Heart left ventricle (tissue), 16 donors: ENCODE data around the gene CD40. TPM values are rescaled to one million over a fixed set of nuclear protein-coding genes. Genes with fewer than 3 reads are reported as not detected.
"Not testable (repeated sequence)": the region's sequence is repeated elsewhere in the genome, so short reads cannot be mapped to it uniquely, and the experiment has no call there.

Experiments used
- ATAC-seq, 4 donors: fragments of 200-7000 bp; cut with Tn5 transposase; one replicate each; pipeline ENCODE4 v1.9.1; 2020 to 2022; ENCODE audit warnings: moderate library complexity in 4 of 4, mild to moderate bottlenecking in 3 of 4, moderate number of reproducible peaks in 1 of 4
- DNase-seq, 5 donors: peaks; one replicate each; pipeline ENCODE4 v3.0.0-alpha.2; 2020
- H3K27ac ChIP-seq, 12 donors: fragments of 200-600 bp; sonication (generic) in 4 of 12; one replicate each; pipeline versions ENCODE4 v1.5.0 to v1.8.0; 2016 to 2022; ENCODE audit warnings: mild to moderate bottlenecking in 2 of 12
- H3K27me3 ChIP-seq, 9 donors: fragments of 200-600 bp; sonication (generic) in 2 of 9; one replicate each; pipeline versions ENCODE4 v1.5.1 to v1.8.0; 2016 to 2022; ENCODE audit warnings: mild to moderate bottlenecking in 3 of 9
- H3K36me3 ChIP-seq, 9 donors: fragments of 200-600 bp; sonication (generic) in 2 of 9; one replicate each; pipeline versions ENCODE4 v1.5.0 to v1.8.0; 2018 to 2022; ENCODE audit warnings: mild to moderate bottlenecking in 2 of 9
- H3K4me1 ChIP-seq, 12 donors: fragments of 200-600 bp; sonication (generic) in 4 of 12; one replicate each; pipeline versions ENCODE4 v1.5.0 to v1.8.0; 2016 to 2022; ENCODE audit warnings: mild to moderate bottlenecking in 3 of 12
- H3K4me3 ChIP-seq, 12 donors: fragments of 200-600 bp; sonication (generic) in 4 of 12; one replicate each; pipeline versions ENCODE4 v1.5.0 to v1.8.0; 2017 to 2022; ENCODE audit warnings: mild to moderate bottlenecking in 9 of 12, moderate library complexity in 4 of 12
- H3K9me3 ChIP-seq, 12 donors: fragments of 200-600 bp; sonication (generic) in 4 of 12; one replicate each; pipeline versions ENCODE4 v1.5.0 to v1.8.0; 2016 to 2022; ENCODE audit warnings: mild to moderate bottlenecking in 1 of 12
- POLR2A ChIP-seq, 2 donors: fragments of 450-650 bp; IDR thresholded peaks; one replicate each; pipeline ENCODE4 v1.6.1; 2017; ENCODE audit warnings: antibody characterized with exemption in 2 of 2, mild to moderate bottlenecking in 2 of 2, moderate library complexity in 2 of 2
- WGBS, 4 donors: extraction: QIAGEN DNeasy Blood & Tissue Kit in 2 of 4; methylation state at CpG; one replicate each; pipeline versions ENCODE4 v1.1.5 to v1.1.7; 2013 to 2018; 5-methylcytosine and 5-hydroxymethylcytosine counted together
- intact Hi-C, 10 donors: fragments of 100-400 bp; cut with DNase I; formaldehyde crosslinking; loops; one replicate each; pipeline versions ENCODE4 v1.11.1 to v1.14.2; 2022
- polyA plus RNA-seq, 2 donors: library from polyadenylated mRNA; stranded (reverse); fragments of 200-250 nt; gene quantifications; one replicate each; pipeline ENCODE4 v1.2.3, GENCODE V29; 2013
- total RNA-seq, 9 donors: library from RNA; depleted of rRNA in 2 of 9; stranded (reverse); fragments of >200 nt in 2 of 9; fragmentation: NEBNext Ultra II Directional in 3 of 9; extraction: Animal tissue kit (Norgen Biotek cat#: 25700) in 3 of 9; gene quantifications; one replicate each; pipeline versions ENCODE4 v1.1.0 to v1.2.4, GENCODE V29; 2016 to 2023
- TF ChIP-seq, protein P1 (sequence below), 12 donors: fragments of 200-600 bp; sonication (generic) in 4 of 12; IDR thresholded peaks; one replicate each; pipeline versions ENCODE4 v1.5.0 to v1.8.0; 2018 to 2022; ENCODE audit warnings: antibody characterized with exemption in 12 of 12, mild to moderate bottlenecking in 5 of 12
- donor health status: ischemic (EF 13 %, LVEDD 7.1; RV severe dilation, severe dysfunction).
- donor health status: healthy with polysubstance abuse.
- donor health status: DM: no; HTN: yes; CAD: no.
- donor health status: DM: no; HTN: no; CAD: no.
- donor health status: ischemic (EF 25% LVEDD 6.9; RV normal size, moderate dysfunction).
- donor health status: ischemic (EF 25% LVEDD 5.7; RV mildly dilated, moderate dysfunction).
- donor health status: healthy.
- donor health status: DM: yes; HTN: yes; CAD: no.
- donor health status: ischemic (EF 35%, LVEDD 5.7; RV mildly dilated, moderate dysfunction).
- donor health status: nonischemic (EF 11% LVEDD 7.7; RV severe dilation, severe dysfunction).
- donor health status: DM: yes; HTN: yes; CAD: no.
- donor health status: PGD.
- donor health status: ischemic (EF 29% LVEDD 5.4; RV normal size, mild dysfunction).
- donor health status: nonischemic (EF 23%, LVEDD 6.1; RV moderate dilation, normal function).

The CD40 gene
- total and polyA plus RNA-seq, 11 donors, result 3.5 to 38.3 (median 5.5) TPM

DNA sequence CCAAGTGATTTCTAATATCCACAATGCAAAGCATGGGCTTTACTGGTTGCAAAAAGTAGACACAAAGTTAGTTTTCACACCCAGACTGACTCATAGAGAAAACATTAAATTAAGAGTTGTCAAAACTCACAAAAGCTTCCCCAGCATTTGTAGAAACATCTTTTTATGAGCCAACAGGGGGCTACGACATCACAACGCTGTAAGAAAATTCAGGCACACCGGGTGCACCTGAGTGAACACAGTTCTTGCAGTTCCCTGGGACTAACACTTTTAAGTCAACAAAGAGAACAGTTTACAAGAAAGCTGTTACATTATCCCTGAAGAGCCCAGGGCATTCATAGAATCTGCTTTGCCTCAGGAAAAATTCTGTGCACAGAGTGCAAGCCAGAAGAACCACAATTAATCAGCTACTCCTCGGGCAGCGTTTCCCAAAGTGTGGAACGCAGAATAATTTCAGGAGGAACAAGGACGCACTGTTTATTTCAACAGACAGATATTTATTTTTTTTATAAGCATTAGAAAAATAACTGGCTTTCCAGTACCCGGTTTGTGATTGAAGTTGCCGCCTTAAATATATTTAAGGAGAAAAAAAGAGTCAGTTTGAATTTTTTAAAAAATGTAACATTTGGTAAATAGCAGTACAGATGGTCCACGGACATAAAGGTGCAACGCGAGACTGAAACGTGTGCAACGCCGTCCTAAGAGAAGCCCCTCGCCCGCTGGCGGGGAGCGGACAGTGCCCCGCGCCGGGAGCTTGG is 29.5 kb upstream of the CD40 start:
- no peaks in the 10 kb centered on the region for H3K27me3 ChIP-seq
- no peak for TF ChIP-seq POLR2A (IDR thresholded peaks at IDR 0.05)
- TF ChIP-seq, protein P1, sequence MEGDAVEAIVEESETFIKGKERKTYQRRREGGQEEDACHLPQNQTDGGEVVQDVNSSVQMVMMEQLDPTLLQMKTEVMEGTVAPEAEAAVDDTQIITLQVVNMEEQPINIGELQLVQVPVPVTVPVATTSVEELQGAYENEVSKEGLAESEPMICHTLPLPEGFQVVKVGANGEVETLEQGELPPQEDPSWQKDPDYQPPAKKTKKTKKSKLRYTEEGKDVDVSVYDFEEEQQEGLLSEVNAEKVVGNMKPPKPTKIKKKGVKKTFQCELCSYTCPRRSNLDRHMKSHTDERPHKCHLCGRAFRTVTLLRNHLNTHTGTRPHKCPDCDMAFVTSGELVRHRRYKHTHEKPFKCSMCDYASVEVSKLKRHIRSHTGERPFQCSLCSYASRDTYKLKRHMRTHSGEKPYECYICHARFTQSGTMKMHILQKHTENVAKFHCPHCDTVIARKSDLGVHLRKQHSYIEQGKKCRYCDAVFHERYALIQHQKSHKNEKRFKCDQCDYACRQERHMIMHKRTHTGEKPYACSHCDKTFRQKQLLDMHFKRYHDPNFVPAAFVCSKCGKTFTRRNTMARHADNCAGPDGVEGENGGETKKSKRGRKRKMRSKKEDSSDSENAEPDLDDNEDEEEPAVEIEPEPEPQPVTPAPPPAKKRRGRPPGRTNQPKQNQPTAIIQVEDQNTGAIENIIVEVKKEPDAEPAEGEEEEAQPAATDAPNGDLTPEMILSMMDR (IDR thresholded peaks at IDR 0.05), result no peak
- no peaks in the 10 kb centered on the region for H3K9me3 ChIP-seq
- DNase-seq (no peak), ATAC-seq (no peak)
- peaks cover 0 to 8% (median 0%) of the 10 kb centered on the region in 9 donors for H3K36me3 ChIP-seq
- H3K27ac ChIP-seq, result peak overlapping the region; percentile 94 to 100 (median 98)
- peak overlapping the region; percentile 52 to 96 (median 86) for H3K4me3 ChIP-seq
- WGBS, 4 donors, result 3 to 4% (median 4%) methylated on average over 22 of the region's 22 CpGs
- peaks cover 6 to 61% (median 56%) of the 10 kb centered on the region in 12 donors for H3K4me1 ChIP-seq
- intact Hi-C loops, result loop anchor here in 6 of 10 donors (1.0 to 10.0 kb wide), 5 partner anchors 30 to 114 kb away; partner anchors contain the start of genes CD40 (in 2 of the 6), SLC12A5 (in 2 of the 6) and ZNF335 (in 1 of the 6)

DNA sequence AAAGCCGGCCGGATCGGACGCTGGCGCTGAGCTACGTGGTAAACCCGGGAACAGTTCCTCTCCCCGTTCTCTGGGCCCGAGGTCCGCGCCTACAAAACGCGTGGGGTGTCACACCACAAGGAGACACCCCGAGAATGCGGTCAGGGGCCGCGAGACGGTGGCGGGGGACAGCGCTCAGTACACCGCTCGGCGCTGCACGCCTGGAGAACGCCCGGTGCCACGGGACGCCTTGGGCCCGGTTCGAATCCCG is 29.0 kb upstream of the CD40 start:
- H3K36me3 ChIP-seq, result peaks cover 0 to 8% (median 0%) of the 10 kb centered on the region in 9 donors
- TF ChIP-seq POLR2A (IDR thresholded peaks at IDR 0.05), result no peak
- TF ChIP-seq, protein P1 (IDR thresholded peaks at IDR 0.05), result no peak
- WGBS, 4 donors, result 0% methylated on average over 17 to 31 of the region's 31 CpGs
- H3K4me1 ChIP-seq, result peaks cover 6 to 56% (median 51%) of the 10 kb centered on the region in 12 donors
- H3K9me3 ChIP-seq, result no peaks in the 10 kb centered on the region
- H3K4me3 ChIP-seq, result peak overlapping the region; percentile 52 to 96 (median 86)
- H3K27ac ChIP-seq, result peak overlapping the region; percentile 94 to 100 (median 98)
- H3K27me3 ChIP-seq, result no peaks in the 10 kb centered on the region
- ATAC-seq (peak; percentile 10 to 60 (median 56)), DNase-seq (no peak)
- intact Hi-C loops, result loop anchor here in 6 of 10 donors (1.0 to 10.0 kb wide), 5 partner anchors 29 to 114 kb away; partner anchors contain the start of genes CD40 (in 2 of the 6), SLC12A5 (in 2 of the 6) and ZNF335 (in 1 of the 6)

DNA sequence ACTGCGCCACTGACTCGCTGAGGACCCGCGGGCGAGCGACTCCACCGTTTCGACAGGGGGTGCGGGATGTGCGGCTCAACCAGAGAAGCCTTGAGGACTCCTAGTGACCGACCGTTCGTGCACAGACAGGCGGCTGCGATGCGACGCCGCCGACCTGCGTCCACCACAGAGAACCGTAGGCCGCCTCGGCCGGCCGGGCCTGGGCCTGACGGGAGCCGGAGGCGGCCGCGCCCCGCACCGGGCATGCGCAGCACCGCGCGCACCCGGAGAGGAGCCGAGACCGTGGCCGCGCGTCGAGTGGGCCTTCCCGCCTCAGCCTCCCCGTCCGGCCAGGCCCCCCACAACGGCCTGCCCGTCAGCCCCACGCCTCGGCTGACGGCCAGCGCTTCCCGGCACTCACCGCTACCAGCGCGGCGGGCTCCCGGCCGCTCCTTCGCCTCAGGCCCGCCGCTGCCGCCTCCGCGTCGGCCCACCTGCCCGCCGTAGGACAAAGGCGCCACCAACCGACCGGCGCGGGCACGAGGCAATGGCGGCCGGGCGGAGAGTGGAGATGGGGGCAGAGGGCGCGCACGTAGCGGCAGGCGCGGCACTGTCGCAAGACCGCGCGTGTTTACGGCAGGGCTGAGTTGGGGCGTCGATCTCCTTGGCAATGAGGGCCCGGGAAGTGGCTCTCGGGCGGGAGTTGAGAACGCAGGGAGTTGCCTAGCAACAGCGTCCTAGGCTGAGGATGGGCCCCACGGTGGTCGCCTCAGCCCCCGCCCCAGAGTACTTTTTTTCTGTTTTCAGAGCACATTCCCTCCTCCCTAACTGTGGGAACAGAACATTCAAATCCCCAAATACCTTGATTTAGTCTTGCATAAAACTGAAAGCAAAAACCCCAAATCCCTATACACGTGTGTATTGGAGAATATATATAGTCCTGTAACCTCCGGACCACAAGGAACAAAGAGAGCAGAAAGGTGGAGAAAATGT is 28.4 kb upstream of the CD40 start, which contains the start of gene NCOA5:
TSS of gene NCOA5 (minus strand) at position 546 of the 972 bp plus-strand sequence. CDS start 10,538 bp downstream, outside the sequence.
- intact Hi-C loops, result loop anchor here in 6 of 10 donors (1.0 to 10.0 kb wide), 5 partner anchors 29 to 115 kb away; partner anchors contain the start of genes CD40 (in 2 of the 6), SLC12A5 (in 2 of the 6) and ZNF335 (in 1 of the 6)
- Histone ChIP-seq H3K27ac (peak within 1 kb of the TSS; percentile 94 to 100 (median 98)), H3K9me3 (no peaks in the 10 kb centered on the region), H3K27me3 (no peaks in the 10 kb centered on the region), H3K4me3 (peak within 1 kb of the TSS; percentile 52 to 96 (median 86)), H3K4me1 (peaks cover 6 to 50% (median 46%) of the 10 kb centered on the region in 12 donors), H3K36me3 (peaks cover 0 to 8% (median 0%) of the 10 kb centered on the region in 9 donors)
- peak; percentile 96 to 98 (median 98) for ATAC-seq
- DNase-seq, result peak; percentile 96 to 98 (median 97)
- TF ChIP-seq, protein P1 (IDR thresholded peaks at IDR 0.05), result peak in 7 of 12 donors; percentile 11 to 56 (median 41)
- peak in 1 of 2 donors; percentile 70 for TF ChIP-seq POLR2A (IDR thresholded peaks at IDR 0.05)
- 0% methylated on average over 19 to 100 of the region's 100 CpGs for WGBS, 4 donors

DNA sequence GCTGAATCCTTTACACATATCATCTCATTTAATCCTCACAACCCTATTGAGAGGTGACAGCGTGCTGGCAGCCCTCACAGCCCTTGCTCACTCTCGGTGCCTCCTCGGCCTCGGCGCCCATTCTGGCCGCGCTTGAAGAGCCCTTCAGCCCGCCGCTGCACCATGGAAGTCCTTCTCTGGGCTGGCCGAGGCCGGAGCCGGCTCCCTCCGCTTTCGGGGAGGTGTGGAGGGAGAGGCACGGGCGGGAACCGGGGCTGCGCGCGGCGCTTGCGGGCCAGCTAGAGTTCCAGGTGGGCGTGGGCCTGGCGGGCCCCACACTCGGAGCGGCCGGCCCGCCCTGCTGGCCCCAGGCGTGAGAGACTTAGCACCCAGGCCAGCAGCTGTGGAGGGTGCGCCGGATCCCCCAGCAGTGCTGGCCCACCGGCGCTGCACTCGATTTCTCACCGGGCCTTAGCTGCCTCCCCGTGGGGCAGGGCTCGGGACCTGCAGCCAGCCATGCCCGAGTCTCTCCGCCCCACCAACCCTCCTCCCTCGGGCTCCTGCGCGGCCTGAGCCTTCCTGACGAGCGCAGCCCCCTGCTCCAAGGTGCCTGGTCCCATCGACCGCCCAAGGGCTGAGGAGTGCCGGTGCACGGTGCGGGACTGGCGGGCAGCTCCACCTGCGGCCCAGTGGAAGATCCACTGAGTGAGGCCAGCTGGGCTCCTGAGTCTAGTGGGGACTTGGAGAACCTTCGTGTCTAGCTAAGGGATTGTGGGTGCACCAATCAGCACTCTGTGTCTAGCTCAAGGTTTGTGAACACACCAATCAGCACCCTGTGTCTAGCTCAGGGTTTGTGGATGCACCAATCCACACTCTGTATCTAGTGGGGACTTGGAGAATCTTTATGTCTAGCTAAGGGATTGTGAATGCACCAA is 26.2 kb upstream of the CD40 start:
- H3K27me3 ChIP-seq, intact Hi-C loops, H3K4me3 ChIP-seq, H3K36me3 ChIP-seq, H3K9me3 ChIP-seq, DNase-seq, H3K27ac ChIP-seq, ATAC-seq: not testable (repeated sequence)
- H3K4me1 ChIP-seq, result peaks cover 3 to 28% (median 24%) of the 10 kb centered on the region in 12 donors
- WGBS, 4 donors, result 94 to 96% (median 95%) methylated on average over 31 to 52 of the region's 52 CpGs
